Ishikawa (cell line): ENCODE results near the gene ZNF490.

Experiments
- CEBPB ChIP-seq: IDR thresholded peaks from 2 replicates; pipeline ENCODE4 v1.6.1; 2012
- CREB1 ChIP-seq: IDR thresholded peaks from 2 replicates; pipeline ENCODE4 v1.6.1; 2012; ENCODE audit warnings: low read depth
- EGR1 ChIP-seq: IDR thresholded peaks from 2 replicates; pipeline ENCODE4 v1.6.1; 2012
- EP300 ChIP-seq: IDR thresholded peaks from 2 replicates; pipeline ENCODE4 v1.6.1; 2012; ENCODE audit warnings: borderline replicate concordance
- FOXM1 ChIP-seq: IDR thresholded peaks from 2 replicates; pipeline ENCODE4 v1.6.1; 2012; ENCODE audit warnings: low read depth, borderline replicate concordance
- NFIC ChIP-seq: IDR thresholded peaks from 2 replicates; pipeline ENCODE4 v1.6.1; 2012
- RAD21 ChIP-seq: IDR thresholded peaks from 2 replicates; pipeline ENCODE4 v1.6.1; 2012; ENCODE audit warnings: low read depth
- TAF1 ChIP-seq: IDR thresholded peaks from 2 replicates; pipeline ENCODE4 v1.6.1; 2012; ENCODE audit warnings: low read depth, mild to moderate bottlenecking
- TCF12 ChIP-seq: IDR thresholded peaks from 2 replicates; pipeline ENCODE4 v1.6.1; 2012; ENCODE audit warnings: low read depth
- TEAD4 ChIP-seq: IDR thresholded peaks from 2 replicates; pipeline ENCODE4 v1.6.1; 2012
- YY1 ChIP-seq: IDR thresholded peaks from 2 replicates; pipeline ENCODE4 v1.6.1; 2012; ENCODE audit warnings: low read depth
- ZBTB7A ChIP-seq: IDR thresholded peaks from 2 replicates; pipeline ENCODE4 v1.6.1; 2012; ENCODE audit warnings: low read depth
- TF ChIP-seq, protein P1 (sequence below): IDR thresholded peaks from 2 replicates; pipeline ENCODE4 v1.6.1; 2012
- TF ChIP-seq, protein P2 (sequence below): IDR thresholded peaks from 2 replicates; pipeline ENCODE4 v1.6.1; 2012; ENCODE audit warnings: low read depth, mild to moderate bottlenecking
- TF ChIP-seq, protein P3 (sequence below): IDR thresholded peaks from 2 replicates; pipeline ENCODE4 v1.6.1; 2012

ZNF490 gene

DNA sequence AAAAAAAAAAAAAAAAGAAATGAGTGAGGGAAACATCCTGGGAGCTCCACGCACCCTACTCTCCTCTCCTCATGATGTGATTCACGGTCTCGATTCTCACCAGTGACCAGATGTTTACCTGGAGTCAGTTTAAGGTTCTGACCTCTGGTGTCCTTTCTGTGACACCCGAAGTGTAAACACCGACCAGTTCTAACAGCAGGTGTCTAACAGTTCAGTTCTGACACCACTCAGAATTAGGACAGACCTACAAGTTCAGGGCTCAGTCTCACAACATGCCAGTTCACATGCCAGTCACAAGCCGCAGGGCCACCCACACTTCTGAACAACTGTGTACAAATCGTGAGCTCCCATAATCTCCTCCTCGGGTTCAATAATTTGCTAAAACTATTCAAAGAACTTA lies 65.3 kb downstream of the ZNF490 start:
- TF ChIP-seq TEAD4: no peak
- no peak for TF ChIP-seq CREB1
- no peak for TF ChIP-seq RAD21
- no peak for TF ChIP-seq YY1
- TF ChIP-seq, protein P1, sequence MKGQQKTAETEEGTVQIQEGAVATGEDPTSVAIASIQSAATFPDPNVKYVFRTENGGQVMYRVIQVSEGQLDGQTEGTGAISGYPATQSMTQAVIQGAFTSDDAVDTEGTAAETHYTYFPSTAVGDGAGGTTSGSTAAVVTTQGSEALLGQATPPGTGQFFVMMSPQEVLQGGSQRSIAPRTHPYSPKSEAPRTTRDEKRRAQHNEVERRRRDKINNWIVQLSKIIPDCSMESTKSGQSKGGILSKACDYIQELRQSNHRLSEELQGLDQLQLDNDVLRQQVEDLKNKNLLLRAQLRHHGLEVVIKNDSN: no peak
- TF ChIP-seq NFIC: no peak
- TF ChIP-seq CEBPB: no peak
- TF ChIP-seq TAF1: no peak
- TF ChIP-seq FOXM1: no peak
- TF ChIP-seq, protein P2, sequence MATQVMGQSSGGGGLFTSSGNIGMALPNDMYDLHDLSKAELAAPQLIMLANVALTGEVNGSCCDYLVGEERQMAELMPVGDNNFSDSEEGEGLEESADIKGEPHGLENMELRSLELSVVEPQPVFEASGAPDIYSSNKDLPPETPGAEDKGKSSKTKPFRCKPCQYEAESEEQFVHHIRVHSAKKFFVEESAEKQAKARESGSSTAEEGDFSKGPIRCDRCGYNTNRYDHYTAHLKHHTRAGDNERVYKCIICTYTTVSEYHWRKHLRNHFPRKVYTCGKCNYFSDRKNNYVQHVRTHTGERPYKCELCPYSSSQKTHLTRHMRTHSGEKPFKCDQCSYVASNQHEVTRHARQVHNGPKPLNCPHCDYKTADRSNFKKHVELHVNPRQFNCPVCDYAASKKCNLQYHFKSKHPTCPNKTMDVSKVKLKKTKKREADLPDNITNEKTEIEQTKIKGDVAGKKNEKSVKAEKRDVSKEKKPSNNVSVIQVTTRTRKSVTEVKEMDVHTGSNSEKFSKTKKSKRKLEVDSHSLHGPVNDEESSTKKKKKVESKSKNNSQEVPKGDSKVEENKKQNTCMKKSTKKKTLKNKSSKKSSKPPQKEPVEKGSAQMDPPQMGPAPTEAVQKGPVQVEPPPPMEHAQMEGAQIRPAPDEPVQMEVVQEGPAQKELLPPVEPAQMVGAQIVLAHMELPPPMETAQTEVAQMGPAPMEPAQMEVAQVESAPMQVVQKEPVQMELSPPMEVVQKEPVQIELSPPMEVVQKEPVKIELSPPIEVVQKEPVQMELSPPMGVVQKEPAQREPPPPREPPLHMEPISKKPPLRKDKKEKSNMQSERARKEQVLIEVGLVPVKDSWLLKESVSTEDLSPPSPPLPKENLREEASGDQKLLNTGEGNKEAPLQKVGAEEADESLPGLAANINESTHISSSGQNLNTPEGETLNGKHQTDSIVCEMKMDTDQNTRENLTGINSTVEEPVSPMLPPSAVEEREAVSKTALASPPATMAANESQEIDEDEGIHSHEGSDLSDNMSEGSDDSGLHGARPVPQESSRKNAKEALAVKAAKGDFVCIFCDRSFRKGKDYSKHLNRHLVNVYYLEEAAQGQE: no peak
- no peak for TF ChIP-seq EP300
- no peak for TF ChIP-seq TCF12
- no peak for TF ChIP-seq EGR1
- TF ChIP-seq, protein P3, sequence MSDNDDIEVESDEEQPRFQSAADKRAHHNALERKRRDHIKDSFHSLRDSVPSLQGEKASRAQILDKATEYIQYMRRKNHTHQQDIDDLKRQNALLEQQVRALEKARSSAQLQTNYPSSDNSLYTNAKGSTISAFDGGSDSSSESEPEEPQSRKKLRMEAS: no peak
- TF ChIP-seq ZBTB7A: no peak

GRCh38 chr19:12544401-12544876 lies 66.2 kb downstream of the ZNF490 start:
- TF ChIP-seq CREB1: no peak
- no peak for TF ChIP-seq FOXM1
- no peak for TF ChIP-seq TAF1
- TF ChIP-seq EP300: no peak
- no peak for TF ChIP-seq CEBPB
- no peak for TF ChIP-seq TCF12
- TF ChIP-seq, protein P3: no peak
- no peak for TF ChIP-seq ZBTB7A
- TF ChIP-seq NFIC: no peak
- no peak for TF ChIP-seq YY1
- TF ChIP-seq TEAD4: no peak
- no peak for TF ChIP-seq EGR1
- TF ChIP-seq, protein P1: no peak
- no peak for TF ChIP-seq RAD21
- TF ChIP-seq, protein P2: no peak

DNA sequence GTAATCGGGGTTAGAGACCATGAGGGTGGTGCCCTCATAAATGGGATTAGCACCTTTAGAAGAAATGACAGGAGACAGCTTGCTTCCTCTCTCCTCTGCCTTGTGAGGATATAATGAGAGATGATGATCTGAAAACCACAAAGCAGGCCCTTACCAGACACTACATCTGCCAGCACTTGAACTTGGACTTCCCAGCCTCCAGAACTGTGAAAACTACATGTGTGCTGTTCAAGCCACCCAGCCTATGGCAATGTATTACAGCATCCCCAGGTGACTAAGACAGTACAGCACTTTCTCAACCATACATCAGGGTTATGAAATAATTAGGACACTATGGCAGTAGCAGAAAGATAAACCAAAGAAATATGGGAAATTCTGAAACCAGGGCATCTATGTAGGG lies 66.8 kb downstream of the ZNF490 start:
- TF ChIP-seq TAF1 (no peak), ZBTB7A (no peak), TCF12 (no peak), EGR1 (no peak)
- TF ChIP-seq, protein P2: no peak
